Muscle layer of duodenum (tissue), 2 donors: Measurements from ENCODE around the gene FRMPD1.
"Not testable (repeated sequence)": the region's sequence is repeated elsewhere in the genome, so short reads cannot be mapped to it uniquely, and the experiment has no call there.

Experiments used
- H3K27ac ChIP-seq: one replicate; pipeline ENCODE4 v1.7.0; 2013; ENCODE audit warnings: mild to moderate bottlenecking, low read length
- H3K27me3 ChIP-seq: one replicate; pipeline ENCODE4 v1.7.0; 2013; ENCODE audit warnings: low read depth, mild to moderate bottlenecking, control low read depth, low read length
- H3K36me3 ChIP-seq, 2 donors: one replicate each; pipeline ENCODE4 v1.7.0; 2013; ENCODE audit warnings: low read length in 2 of 2, control low read depth in 1 of 2, mild to moderate bottlenecking in 1 of 2; ENCODE audit not compliant: insufficient read depth in 2 of 2, control insufficient read depth in 1 of 2
- H3K4me1 ChIP-seq, 2 donors: one replicate each; pipeline ENCODE4 v1.7.0; 2013; ENCODE audit warnings: low read length in 2 of 2, mild to moderate bottlenecking in 2 of 2, control low read depth in 1 of 2, moderate library complexity in 1 of 2; ENCODE audit not compliant: insufficient read depth in 2 of 2, control insufficient read depth in 1 of 2
- H3K4me3 ChIP-seq, 2 donors: one replicate each; pipeline ENCODE4 v1.7.0; 2013; ENCODE audit warnings: low read length in 2 of 2, low read depth in 1 of 2, mild to moderate bottlenecking in 1 of 2
- H3K9me3 ChIP-seq, 2 donors: one replicate each; pipeline ENCODE4 v1.7.0; 2013; ENCODE audit warnings: low read length in 2 of 2, control low read depth in 1 of 2, mild to moderate bottlenecking in 1 of 2; ENCODE audit not compliant: control insufficient read depth in 1 of 2
- donor health status: healthy.

FRMPD1 gene

DNA sequence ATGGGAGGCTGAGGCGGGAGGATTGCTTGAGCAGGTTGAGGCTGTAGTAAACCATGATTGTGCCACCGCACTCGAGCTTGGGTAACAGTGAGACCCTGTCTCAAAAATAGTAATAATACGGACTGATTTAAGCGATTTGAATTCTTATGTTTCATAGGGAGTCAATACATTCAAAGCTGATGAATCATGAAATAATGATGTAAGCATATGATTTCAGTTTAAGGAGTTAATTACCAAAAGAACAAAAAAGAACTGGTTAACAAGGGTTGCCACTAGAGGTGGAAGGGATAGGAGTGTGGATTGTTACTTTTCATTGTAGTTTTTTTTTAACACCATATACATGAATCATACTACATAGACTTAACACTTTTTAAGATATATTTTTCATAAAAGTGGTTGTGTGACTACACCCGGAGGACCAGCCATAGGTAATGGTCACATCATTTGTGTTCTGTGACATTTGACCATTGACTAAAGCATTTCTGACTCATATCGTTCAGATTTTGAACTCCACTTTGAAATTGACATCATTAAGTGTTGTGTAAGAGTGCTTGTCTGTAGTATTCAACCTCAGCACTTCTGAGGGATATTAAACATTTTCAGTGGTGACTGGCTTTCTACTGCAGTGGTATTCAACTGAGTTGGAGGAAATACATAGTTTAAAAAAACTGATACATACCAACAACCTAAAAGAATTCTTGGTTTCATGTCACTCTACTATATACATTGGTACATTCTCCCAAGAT is 109.8 kb downstream of the FRMPD1 start:
- Histone ChIP-seq H3K4me3 (no peak overlapping the region), H3K36me3 (peaks cover 0 to 8% of the 10 kb centered on the region in 2 donors), H3K4me1 (no peaks in the 10 kb centered on the region), H3K27me3 (no peaks in the 10 kb centered on the region), H3K9me3 (no peaks in the 10 kb centered on the region), H3K27ac (no peak overlapping the region)

DNA sequence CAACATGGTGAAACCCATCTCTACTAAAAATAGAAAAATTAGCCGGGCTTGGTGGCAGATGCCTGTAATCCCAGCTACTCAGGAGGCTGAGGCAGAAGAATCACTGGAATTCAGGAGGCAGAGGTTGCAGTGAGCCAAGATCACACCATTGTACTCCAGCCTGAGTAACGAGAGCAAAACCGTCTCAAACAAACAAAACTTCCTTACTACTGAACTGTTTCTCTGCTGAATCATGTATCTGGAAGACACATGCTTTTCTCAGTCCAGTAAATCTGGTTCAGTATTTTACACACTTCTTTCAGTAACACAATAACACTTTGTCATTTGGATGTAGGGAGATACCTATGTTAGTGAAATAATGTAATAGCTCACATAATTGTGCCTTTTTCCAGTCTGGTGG is 110.8 kb downstream of the FRMPD1 start:
- Histone ChIP-seq H3K9me3 (no peaks in the 10 kb centered on the region), H3K27me3 (no peaks in the 10 kb centered on the region), H3K4me3 (no peak overlapping the region), H3K36me3 (peaks cover 0 to 8% of the 10 kb centered on the region in 2 donors), H3K4me1 (no peaks in the 10 kb centered on the region), H3K27ac (no peak overlapping the region)

DNA sequence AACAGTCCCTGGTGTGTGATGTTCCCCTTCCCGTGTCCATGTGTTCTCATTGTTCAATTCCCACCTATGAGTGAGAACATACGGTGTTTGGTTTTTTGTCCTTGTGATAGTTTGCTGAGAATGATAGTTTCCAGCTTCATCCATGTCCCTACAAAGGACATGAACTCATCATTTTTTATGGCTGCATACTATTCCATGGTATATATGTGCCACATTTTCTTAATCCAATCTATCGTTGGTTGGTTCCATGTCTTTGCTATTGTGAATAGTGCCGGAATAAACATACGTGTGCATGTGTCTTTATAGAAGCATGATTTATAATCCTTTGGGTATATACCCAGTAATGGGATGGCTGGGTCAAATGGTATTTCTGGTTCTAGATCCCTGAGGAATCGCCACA is 114.5 kb downstream of the FRMPD1 start:
- H3K9me3 ChIP-seq, H3K4me3 ChIP-seq, H3K27ac ChIP-seq, H3K36me3 ChIP-seq, H3K27me3 ChIP-seq, H3K4me1 ChIP-seq: not testable (repeated sequence)

DNA sequence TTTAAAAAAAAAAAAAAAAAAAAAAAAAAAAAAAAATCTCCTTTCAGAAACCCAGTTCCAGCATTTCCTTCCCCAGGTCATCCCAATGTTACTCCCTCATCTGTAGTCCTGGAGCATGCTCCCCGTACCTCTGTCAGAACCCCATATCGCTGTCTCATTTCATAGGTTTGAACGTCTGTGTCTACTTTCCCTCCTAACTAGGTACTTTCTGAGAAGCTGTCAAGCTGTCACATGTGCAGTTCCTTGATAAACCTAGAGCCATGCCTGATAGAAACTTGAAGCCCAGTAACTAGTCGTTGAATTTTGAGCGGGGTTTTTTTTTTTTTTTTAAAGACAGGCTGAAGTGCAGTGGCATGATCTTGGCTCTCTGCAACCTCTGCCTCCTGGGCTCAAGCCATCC is 118.6 kb downstream of the FRMPD1 start:
- no peaks in the 10 kb centered on the region for H3K4me1 ChIP-seq
- peaks cover 4 to 18% of the 10 kb centered on the region in 2 donors for H3K36me3 ChIP-seq
- no peaks in the 10 kb centered on the region for H3K27me3 ChIP-seq
- no peaks in the 10 kb centered on the region for H3K9me3 ChIP-seq
- no peak overlapping the region for H3K27ac ChIP-seq
- no peak overlapping the region for H3K4me3 ChIP-seq

DNA sequence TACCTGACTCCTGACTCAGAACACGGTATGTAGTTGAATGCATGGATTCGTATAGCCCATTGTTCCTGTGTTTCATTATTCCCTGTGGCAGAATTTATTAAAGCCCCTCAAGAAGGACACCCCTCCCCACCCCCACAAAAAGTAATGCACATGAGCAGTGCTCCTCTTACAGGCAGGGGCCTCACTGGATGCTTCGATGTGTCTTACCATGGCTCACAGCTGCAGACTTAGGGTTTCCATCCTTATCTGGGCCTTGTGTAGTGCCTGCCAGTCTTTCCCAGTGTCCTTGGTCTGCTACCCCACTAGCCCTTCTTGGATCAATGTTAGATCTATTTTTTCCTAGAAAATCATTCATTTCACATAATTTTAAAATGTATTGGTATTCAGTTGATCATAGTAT is 119.2 kb downstream of the FRMPD1 start:
- H3K9me3 ChIP-seq = no peaks in the 10 kb centered on the region
- no peaks in the 10 kb centered on the region for H3K27me3 ChIP-seq
- no peaks in the 10 kb centered on the region for H3K4me1 ChIP-seq
- H3K27ac ChIP-seq = no peak overlapping the region
- H3K4me3 ChIP-seq = no peak overlapping the region
- H3K36me3 ChIP-seq = peaks cover 7 to 23% of the 10 kb centered on the region in 2 donors

DNA sequence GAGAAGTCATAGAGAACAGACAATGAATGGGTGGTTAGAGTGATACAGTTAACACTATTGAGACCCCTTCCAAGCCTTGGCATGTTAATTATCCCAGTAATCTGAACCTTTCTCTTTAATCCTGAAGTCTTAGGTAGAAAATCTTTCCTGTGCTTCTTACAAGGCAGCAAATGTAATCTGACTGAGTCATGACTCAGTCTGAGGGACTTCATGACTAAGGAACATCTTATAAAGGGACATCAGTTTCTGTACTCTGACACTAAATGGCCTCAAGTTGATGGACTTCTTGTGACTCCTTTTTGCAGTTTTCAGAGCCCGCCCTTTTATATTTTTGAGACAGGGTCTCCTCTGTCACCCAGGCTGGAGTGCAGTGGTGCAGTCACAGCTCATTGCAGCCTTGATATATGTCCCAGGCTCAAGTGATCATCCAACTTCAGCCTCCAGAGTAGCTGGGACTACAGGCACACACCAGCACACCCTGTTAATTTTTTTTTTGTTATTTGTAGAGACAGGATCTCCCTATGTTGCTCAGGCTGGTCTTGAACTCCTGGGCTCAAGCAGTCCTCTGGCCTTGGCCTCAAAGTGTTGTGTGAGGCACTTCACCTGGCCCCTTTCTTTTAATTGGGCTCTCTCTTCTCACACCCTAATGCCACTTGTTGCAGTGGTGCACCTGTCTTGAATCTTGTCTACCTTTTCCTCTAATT is 124.6 kb downstream of the FRMPD1 start:
- H3K4me3 ChIP-seq = no peak overlapping the region
- H3K27ac ChIP-seq = no peak overlapping the region
- H3K36me3 ChIP-seq = peaks cover 32 to 70% of the 10 kb centered on the region in 2 donors
- H3K9me3 ChIP-seq = no peaks in the 10 kb centered on the region
- no peaks in the 10 kb centered on the region for H3K4me1 ChIP-seq
- no peaks in the 10 kb centered on the region for H3K27me3 ChIP-seq

DNA sequence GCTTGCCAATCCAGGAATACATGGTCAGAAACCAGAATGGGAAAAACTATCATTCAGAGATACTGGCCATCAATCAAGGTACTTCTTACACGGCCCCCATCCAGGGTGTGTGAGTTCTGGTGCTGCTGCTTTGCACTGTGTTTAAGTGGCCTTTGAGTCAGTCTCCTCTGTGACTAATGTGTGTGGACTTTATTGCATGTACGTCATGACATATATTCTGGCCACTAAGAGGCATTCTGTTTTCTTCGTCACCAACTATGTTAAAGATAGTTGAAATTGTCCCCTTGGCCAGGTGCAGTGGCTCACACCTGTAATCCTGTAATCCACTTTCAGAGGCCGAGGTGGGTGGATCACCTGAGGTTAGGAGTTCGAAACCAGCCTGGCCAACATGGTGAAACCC is 125.6 kb downstream of the FRMPD1 start:
- no peaks in the 10 kb centered on the region for H3K27me3 ChIP-seq
- H3K9me3 ChIP-seq = no peaks in the 10 kb centered on the region
- no peak overlapping the region for H3K27ac ChIP-seq
- H3K4me3 ChIP-seq = no peak overlapping the region
- H3K4me1 ChIP-seq = no peaks in the 10 kb centered on the region
- H3K36me3 ChIP-seq = peaks cover 36 to 75% of the 10 kb centered on the region in 2 donors

DNA sequence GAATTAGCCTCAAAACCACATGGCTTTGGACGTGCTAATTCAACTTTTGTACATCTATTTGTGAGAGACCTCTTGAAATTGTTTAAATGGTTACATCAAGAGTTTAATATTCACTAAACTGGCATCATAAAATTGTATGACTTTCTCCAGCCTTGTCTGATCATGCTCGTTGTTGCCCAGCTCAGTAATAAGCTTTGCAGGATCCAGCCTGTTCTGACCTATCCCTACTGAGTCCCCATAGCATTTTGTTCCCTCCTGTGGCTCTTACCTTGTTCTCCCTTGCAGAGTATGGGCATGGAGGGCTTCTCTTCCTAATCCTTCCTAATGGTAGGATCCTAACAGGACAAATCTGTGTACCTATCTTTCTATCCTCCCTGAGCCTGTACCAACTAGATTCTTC is 127.8 kb downstream of the FRMPD1 start:
- Histone ChIP-seq H3K36me3 (peaks cover 51 to 89% of the 10 kb centered on the region in 2 donors), H3K27ac (no peak overlapping the region), H3K4me3 (no peak overlapping the region), H3K4me1 (peaks cover 0 to 9% of the 10 kb centered on the region in 2 donors), H3K9me3 (no peaks in the 10 kb centered on the region), H3K27me3 (no peaks in the 10 kb centered on the region)

DNA sequence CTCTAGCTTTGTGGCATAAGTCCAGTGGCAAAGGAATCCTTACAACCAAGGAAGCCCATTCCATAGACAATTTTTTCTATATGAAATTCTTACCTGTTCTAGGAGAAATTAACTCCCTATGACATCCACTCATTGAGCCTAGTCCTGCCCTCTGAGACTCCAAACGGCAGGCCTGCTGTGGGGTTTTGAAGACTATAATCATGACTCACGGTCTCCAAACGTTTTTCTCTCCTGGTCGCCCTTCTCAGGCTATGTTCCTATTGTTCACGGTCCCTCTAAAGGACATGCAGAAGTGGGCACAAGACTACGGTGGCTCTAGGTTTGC is 133.5 kb downstream of the FRMPD1 start:
- Histone ChIP-seq H3K4me3 (peak overlapping the region; percentile 88 to 99), H3K27me3 (no peaks in the 10 kb centered on the region), H3K4me1 (peaks cover 6 to 22% of the 10 kb centered on the region in 2 donors), H3K9me3 (no peaks in the 10 kb centered on the region), H3K36me3 (peaks cover 34 to 42% of the 10 kb centered on the region in 2 donors), H3K27ac (peak overlapping the region; percentile 72)

DNA sequence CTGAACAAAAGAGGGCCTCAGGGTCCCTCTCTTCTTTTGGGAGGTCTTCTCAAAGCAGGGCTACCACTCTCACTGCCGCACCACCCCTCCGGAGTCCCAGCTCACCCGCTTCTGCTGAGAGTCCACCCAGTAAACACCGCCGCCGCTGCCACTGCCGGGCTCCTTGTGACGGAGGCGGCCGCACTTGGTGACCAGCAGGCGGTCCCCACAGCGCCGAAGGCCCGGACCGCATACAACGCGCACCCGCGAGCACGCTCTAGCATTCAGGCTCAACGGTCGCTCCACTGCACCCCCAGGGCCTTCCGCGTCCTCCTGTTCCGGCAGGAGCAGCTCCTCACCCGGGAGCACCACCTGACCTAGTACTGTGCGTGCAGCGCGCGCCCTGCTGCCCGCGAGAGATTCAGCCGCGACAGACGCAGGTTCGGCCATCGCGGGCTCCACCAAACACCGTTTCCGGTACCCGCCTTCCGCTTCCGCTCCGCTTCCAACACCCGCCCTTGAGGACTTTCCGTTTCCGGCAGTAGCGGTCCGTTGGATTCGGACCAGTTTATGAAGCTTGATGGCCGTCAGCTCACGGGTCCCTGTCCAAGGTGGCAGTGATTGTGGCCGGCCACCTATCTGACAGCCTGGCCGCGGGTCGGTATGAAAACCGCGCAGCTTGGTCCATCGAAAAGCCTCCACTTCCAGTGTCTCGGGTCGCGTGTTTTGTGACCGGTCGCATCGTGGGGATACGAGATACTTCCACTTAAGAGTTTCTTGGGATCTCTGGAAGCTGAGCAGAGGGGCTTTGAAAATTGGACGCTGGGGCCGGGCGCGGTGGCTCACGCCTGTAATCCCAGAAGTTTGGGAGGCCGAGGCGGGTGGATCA is 134.1 kb downstream of the FRMPD1 start, which contains the start of gene EXOSC3:
TSS of gene EXOSC3 (minus strand) at position 449 of the 868 bp plus-strand sequence. CDS start at position 429, 20 bp downstream.
- Histone ChIP-seq H3K27me3 (no peaks in the 10 kb centered on the region), H3K4me3 (peak within 1 kb of the TSS; percentile 88 to 99), H3K9me3 (no peaks in the 10 kb centered on the region), H3K4me1 (peaks cover 6 to 22% of the 10 kb centered on the region in 2 donors), H3K27ac (peak within 1 kb of the TSS; percentile 72), H3K36me3 (peaks cover 28 to 36% of the 10 kb centered on the region in 2 donors)

DNA sequence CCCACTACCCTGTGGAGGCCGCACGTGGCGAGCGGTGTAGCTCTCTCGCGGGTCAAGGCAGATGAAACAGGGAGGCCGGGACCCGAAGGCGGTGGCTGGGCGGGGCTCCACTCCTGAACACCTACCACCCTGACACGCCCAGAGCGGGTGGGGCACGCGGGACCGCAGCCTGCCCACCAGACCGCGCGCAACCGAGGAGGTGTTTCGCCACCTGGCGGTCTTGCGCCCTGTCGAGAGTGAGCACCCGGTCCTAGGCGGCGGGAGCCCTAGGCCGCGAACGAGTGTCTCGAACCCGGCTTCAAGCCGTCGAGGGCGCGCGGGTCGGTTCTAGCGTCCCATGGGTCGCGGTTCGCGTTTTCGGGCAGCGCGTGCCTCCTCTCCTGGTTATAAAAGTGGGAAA is 136.3 kb downstream of the FRMPD1 start:
- Histone ChIP-seq H3K27me3 (no peaks in the 10 kb centered on the region), H3K27ac (no peak overlapping the region), H3K4me1 (peaks cover 6 to 22% of the 10 kb centered on the region in 2 donors), H3K4me3 (no peak overlapping the region), H3K9me3 (no peaks in the 10 kb centered on the region), H3K36me3 (peaks cover 12 to 14% of the 10 kb centered on the region in 2 donors)
